T-cell (primary cell): ENCODE data around the gene KIF4A. TPM values are rescaled to one million over a fixed set of nuclear protein-coding genes. Genes with fewer than 3 reads are reported as not detected.

Experiments
- ATAC-seq, 4 experiments: fragments of 200-7000 bp in 3 of 4; fragments of 150-1000 bp in 1 of 4; cut with Tn5 transposase; replicated peaks in 1 of 4; 1 replicate in 3 of 4; 2 replicates in 1 of 4; pipeline ENCODE4 v1.10.0; 2021; ENCODE audit warnings: moderate library complexity in 3 of 4, mild to moderate bottlenecking in 2 of 4, moderate number of reproducible peaks in 1 of 4
- CTCF ChIA-PET, 2 donors: fragments of 300-600 bp; sonication (Branson Sonifier 250); formaldehyde crosslinking; loops; one replicate each; lab custom pipeline; 2022; ENCODE audit warnings: antibody characterized with exemption in 2 of 2; lab: Charles Lee
- POLR2A ChIA-PET, 2 donors: fragments of 300-600 bp; sonication (Branson Sonifier 250); formaldehyde crosslinking; loops; one replicate each; lab custom pipeline; 2022; ENCODE audit warnings: antibody characterized with exemption in 2 of 2; lab: Charles Lee
- DNase-seq, 35 experiments: peaks; one replicate each; pipeline versions ENCODE4 v3.0.0 to v3.0.0-alpha.2; 2013 to 2023
- H3K27ac ChIP-seq: one replicate; pipeline ENCODE4 v1.5.1; 2013; ENCODE audit warnings: low read length
- H3K27me3 ChIP-seq, 2 experiments: replicated peaks in 1 of 2; 1 replicate in 1 of 2; 2 replicates in 1 of 2; pipeline versions ENCODE4 v1.6.1 to v1.7.0; 2013; ENCODE audit warnings: low read length in 1 of 2, mixed read lengths in 1 of 2; ENCODE audit not compliant: control insufficient read depth in 2 of 2, insufficient read depth in 2 of 2; ENCODE audit errors: extremely low read depth in 1 of 2
- H3K36me3 ChIP-seq, 2 donors: 1 replicate in 1 of 2; 2 replicates in 1 of 2; pipeline versions ENCODE4 v1.6.1 to v1.7.0; 2013; ENCODE audit warnings: low read length in 1 of 2; ENCODE audit not compliant: control insufficient read depth in 2 of 2, insufficient read depth in 1 of 2; ENCODE audit errors: extremely low read depth in 1 of 2
- H3K4me1 ChIP-seq, 2 experiments: 1 replicate in 1 of 2; 2 replicates in 1 of 2; pipeline versions ENCODE4 v1.6.1 to v1.7.0; 2013; ENCODE audit warnings: low read length in 2 of 2, mixed read lengths in 1 of 2; ENCODE audit not compliant: insufficient read depth in 2 of 2, control insufficient read depth in 1 of 2; ENCODE audit errors: extremely low read depth in 1 of 2
- H3K4me3 ChIP-seq, 2 donors: 1 replicate in 1 of 2; 2 replicates in 1 of 2; pipeline versions ENCODE4 v1.5.1 to v1.7.0; 2013; ENCODE audit warnings: mild to moderate bottlenecking in 2 of 2, low read length in 1 of 2, moderate library complexity in 1 of 2; ENCODE audit not compliant: control insufficient read depth in 1 of 2; ENCODE audit errors: extremely low read depth in 1 of 2
- H3K9me3 ChIP-seq: 2 replicates; pipeline ENCODE4 v1.7.0; 2013
- H3K27ac Mint-ChIP-seq, 2 donors: one replicate each; pipeline ENCODE4 v1.8.0; 2020 to 2021; ENCODE audit warnings: mild to moderate bottlenecking in 2 of 2, mixed read lengths in 2 of 2
- H3K27me3 Mint-ChIP-seq, 2 donors: one replicate each; pipeline ENCODE4 v1.8.0; 2021 to 2022; ENCODE audit warnings: mixed read lengths in 2 of 2
- H3K36me3 Mint-ChIP-seq: one replicate; pipeline ENCODE4 v1.8.0; 2021; ENCODE audit warnings: mixed read lengths
- H3K4me1 Mint-ChIP-seq, 3 donors: one replicate each; pipeline ENCODE4 v1.8.0; 2020 to 2022; ENCODE audit warnings: mixed read lengths in 3 of 3, mild to moderate bottlenecking in 1 of 3
- H3K4me3 Mint-ChIP-seq, 3 donors: one replicate each; pipeline ENCODE4 v1.8.0; 2020 to 2022; ENCODE audit warnings: mild to moderate bottlenecking in 3 of 3, mixed read lengths in 3 of 3, moderate library complexity in 3 of 3
- H3K9me3 Mint-ChIP-seq, 3 donors: one replicate each; pipeline ENCODE4 v1.8.0; 2020 to 2022; ENCODE audit warnings: mixed read lengths in 3 of 3
- WGBS: methylation state at CpG from one replicate; pipeline ENCODE4 v1.1.5; 2013; ENCODE audit warnings: missing lambda C conversion rate; ENCODE audit not compliant: insufficient coverage; 5-methylcytosine and 5-hydroxymethylcytosine counted together
- total RNA-seq, 35 experiments: library from RNA in 6 of 35; stranded (reverse) in 6 of 35; fragments of 120-200 nt in 1 of 35; gene quantifications; one replicate each; pipeline versions ENCODE4 v1.2.1 to v1.2.4 and lab custom pipeline; 2013 to 2026

Gene KIF4A
- total RNA-seq, 5 donors from 2014 or later (not counting 1 experiment from before 2014, with no cell fraction given), result 0.15 to 0.59 (median 0.35) TPM

DNA sequence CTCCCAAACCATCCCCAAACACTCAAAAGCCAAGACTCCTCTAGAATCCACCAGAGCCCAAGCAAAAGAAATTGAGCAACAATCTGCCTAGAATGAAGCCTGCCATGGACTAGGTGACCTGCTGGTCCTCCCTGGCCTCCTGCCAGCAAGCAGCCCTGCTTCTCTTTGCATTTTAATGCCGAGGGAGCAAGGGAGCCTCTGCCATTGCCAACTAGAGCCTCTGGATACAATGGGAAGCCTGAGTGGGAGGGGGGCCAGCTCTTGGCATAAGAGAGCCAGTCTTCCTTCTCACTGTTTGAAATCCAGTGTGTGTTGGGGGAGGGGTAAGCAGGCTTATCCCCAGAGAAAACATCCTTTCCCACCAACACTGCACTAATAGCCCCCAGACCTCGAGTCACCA lies 131.7 kb downstream of the KIF4A start:
- Histone ChIP-seq H3K9me3 (no peaks in the 10 kb centered on the region), H3K4me1 (no peaks in the 10 kb centered on the region), H3K4me3 (no peak overlapping the region), H3K27ac (no peak overlapping the region), H3K27me3 (no peaks in the 10 kb centered on the region), H3K36me3 (no peaks in the 10 kb centered on the region)
- ChIA-PET CTCF (no interaction called here), POLR2A (interaction anchor here in 1 of 2 donors (0.6 kb wide), 1 partner anchor 35 kb away, joined by 4 read pairs; no protein-coding TSS in a partner anchor)
- no CpG with 5 or more reads among the region's 2 CpGs for WGBS
- DNase-seq (no peak), ATAC-seq (no peak)
- Mint-ChIP-seq H3K4me1 (no peaks in the 10 kb centered on the region), H3K36me3 (no peaks in the 10 kb centered on the region), H3K27me3 (peaks cover 2 to 12% of the 10 kb centered on the region in 2 donors), H3K27ac (no peak overlapping the region), H3K9me3 (no peaks in the 10 kb centered on the region), H3K4me3 (no peak overlapping the region)

DNA sequence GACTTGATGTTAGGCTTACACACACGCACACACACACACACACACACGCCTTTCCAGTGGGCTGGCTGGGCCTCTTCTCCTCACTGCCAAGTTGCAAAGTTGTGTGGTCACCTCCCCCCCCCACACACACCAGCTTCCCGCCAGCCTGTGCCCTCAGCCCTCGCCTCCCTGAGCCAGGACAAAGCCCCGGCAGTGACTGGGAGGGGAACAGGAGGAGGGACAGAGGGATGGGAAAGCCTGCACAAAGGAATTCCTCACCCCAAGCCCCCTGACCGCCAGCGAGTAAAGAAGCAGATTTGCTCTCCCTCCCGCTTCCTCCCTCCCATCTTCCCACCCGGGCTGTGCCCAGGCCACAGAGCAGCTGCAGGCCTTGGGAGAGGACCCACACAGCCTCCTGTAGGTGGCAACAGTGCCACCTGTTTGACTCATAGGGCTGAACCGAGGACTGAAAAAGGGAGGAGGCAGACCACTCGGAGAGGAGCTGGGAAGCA lies 133.0 kb downstream of the KIF4A start, which contains the start of gene GDPD2:
Gene GDPD2 (plus strand): TSS at position 464 of the 491 bp plus-strand sequence. CDS start 1,671 bp downstream, outside the sequence.
- H3K27ac ChIP-seq, result no peak within 1 kb of the TSS
- CTCF ChIA-PET, result interaction anchor here in 1 of 2 donors (0.7 kb wide), 1 partner anchor 10 kb away, joined by 4 read pairs; no protein-coding TSS in a partner anchor
- ATAC-seq, result no peak
- H3K27me3 Mint-ChIP-seq, result peaks cover 2 to 12% of the 10 kb centered on the region in 2 donors
- no peaks in the 10 kb centered on the region for H3K27me3 ChIP-seq
- no peaks in the 10 kb centered on the region for H3K36me3 Mint-ChIP-seq
- no peak within 1 kb of the TSS for H3K4me3 Mint-ChIP-seq
- no peak within 1 kb of the TSS for H3K27ac Mint-ChIP-seq
- POLR2A ChIA-PET, result no interaction called here
- H3K4me1 ChIP-seq, result no peaks in the 10 kb centered on the region
- WGBS, result no CpG with 5 or more reads among the region's 11 CpGs
- H3K4me1 Mint-ChIP-seq, result no peaks in the 10 kb centered on the region
- H3K4me3 ChIP-seq, result no peak within 1 kb of the TSS
- no peaks in the 10 kb centered on the region for H3K36me3 ChIP-seq
- DNase-seq, result no peak
- no peaks in the 10 kb centered on the region for H3K9me3 ChIP-seq
- H3K9me3 Mint-ChIP-seq, result no peaks in the 10 kb centered on the region

DNA sequence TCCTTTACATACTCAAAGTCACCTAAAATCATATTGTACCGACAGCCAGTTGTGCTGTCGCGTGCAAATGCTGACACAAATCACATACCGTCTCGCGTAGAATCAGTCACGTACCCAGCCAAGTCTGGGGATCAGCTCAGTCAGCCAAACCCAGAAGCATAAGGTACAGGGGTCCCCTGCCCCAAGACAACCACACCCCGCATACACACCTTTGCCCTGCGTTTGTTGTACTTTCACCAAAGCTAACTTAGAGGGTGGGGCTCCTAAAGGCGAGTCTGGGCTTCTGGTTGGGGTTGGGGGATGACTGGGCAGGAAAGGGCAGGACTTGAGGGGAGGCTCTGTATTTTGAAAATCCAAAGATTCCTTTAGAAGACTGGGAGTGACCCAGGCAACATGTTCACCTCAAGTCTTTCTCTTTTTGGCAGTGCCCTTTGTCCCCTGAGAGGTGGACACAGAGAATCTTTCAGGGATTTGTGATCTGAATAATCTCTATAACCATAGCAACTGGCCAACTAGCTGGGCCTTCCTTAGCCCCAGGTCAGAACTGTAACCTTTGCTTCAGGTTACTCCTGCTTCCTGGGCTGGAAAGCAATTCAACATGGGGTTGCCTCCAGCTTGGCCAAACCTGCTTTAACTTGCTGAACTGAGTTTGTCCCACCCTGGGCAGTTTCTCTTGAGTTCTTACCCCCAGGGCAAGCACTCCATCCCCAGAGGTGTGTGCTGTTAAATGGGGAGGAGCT lies 134.2 kb downstream of the KIF4A start:
- WGBS, result 100% methylated on average over 7 of the region's 10 CpGs
- Mint-ChIP-seq H3K27ac (no peak overlapping the region), H3K4me3 (no peak overlapping the region), H3K36me3 (no peaks in the 10 kb centered on the region), H3K4me1 (no peaks in the 10 kb centered on the region), H3K9me3 (no peaks in the 10 kb centered on the region), H3K27me3 (peaks cover 2 to 15% of the 10 kb centered on the region in 2 donors)
- no peaks in the 10 kb centered on the region for H3K36me3 ChIP-seq
- ChIA-PET CTCF (no interaction called here), POLR2A (no interaction called here)
- no peak for DNase-seq
- ATAC-seq, result no peak
- H3K4me1 ChIP-seq, result no peaks in the 10 kb centered on the region
- no peaks in the 10 kb centered on the region for H3K9me3 ChIP-seq
- H3K4me3 ChIP-seq, result no peak overlapping the region
- H3K27me3 ChIP-seq, result no peaks in the 10 kb centered on the region
- no peak overlapping the region for H3K27ac ChIP-seq

DNA sequence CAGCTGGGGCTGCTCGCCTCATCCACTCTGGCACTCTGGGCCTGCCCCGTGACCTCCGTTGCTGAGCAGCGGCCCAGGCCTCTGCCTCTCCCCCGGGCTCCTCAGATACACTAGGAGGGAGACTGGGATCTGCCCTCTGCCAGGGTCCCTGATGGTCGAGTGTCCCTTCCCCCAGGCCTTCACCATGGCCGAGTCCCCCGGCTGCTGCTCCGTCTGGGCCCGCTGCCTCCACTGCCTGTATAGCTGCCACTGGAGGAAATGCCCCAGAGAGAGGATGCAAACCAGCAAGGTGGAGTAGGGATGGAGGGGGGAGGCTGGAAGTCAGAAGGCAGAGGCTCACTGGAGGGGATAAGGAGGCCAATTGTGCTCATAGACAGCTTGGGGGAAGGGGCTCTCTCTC lies 134.9 kb downstream of the KIF4A start:
- Mint-ChIP-seq H3K27ac (no peak overlapping the region), H3K27me3 (peaks cover 2 to 17% of the 10 kb centered on the region in 2 donors), H3K4me1 (no peaks in the 10 kb centered on the region), H3K36me3 (no peaks in the 10 kb centered on the region), H3K4me3 (no peak overlapping the region), H3K9me3 (no peaks in the 10 kb centered on the region)
- H3K27ac ChIP-seq, result no peak overlapping the region
- H3K9me3 ChIP-seq, result no peaks in the 10 kb centered on the region
- ChIA-PET POLR2A (no interaction called here), CTCF (no interaction called here)
- no CpG with 5 or more reads among the region's 10 CpGs for WGBS
- no peaks in the 10 kb centered on the region for H3K36me3 ChIP-seq
- H3K4me3 ChIP-seq, result no peak overlapping the region
- no peaks in the 10 kb centered on the region for H3K27me3 ChIP-seq
- H3K4me1 ChIP-seq, result no peaks in the 10 kb centered on the region
- ATAC-seq (no peak), DNase-seq (no peak)

DNA sequence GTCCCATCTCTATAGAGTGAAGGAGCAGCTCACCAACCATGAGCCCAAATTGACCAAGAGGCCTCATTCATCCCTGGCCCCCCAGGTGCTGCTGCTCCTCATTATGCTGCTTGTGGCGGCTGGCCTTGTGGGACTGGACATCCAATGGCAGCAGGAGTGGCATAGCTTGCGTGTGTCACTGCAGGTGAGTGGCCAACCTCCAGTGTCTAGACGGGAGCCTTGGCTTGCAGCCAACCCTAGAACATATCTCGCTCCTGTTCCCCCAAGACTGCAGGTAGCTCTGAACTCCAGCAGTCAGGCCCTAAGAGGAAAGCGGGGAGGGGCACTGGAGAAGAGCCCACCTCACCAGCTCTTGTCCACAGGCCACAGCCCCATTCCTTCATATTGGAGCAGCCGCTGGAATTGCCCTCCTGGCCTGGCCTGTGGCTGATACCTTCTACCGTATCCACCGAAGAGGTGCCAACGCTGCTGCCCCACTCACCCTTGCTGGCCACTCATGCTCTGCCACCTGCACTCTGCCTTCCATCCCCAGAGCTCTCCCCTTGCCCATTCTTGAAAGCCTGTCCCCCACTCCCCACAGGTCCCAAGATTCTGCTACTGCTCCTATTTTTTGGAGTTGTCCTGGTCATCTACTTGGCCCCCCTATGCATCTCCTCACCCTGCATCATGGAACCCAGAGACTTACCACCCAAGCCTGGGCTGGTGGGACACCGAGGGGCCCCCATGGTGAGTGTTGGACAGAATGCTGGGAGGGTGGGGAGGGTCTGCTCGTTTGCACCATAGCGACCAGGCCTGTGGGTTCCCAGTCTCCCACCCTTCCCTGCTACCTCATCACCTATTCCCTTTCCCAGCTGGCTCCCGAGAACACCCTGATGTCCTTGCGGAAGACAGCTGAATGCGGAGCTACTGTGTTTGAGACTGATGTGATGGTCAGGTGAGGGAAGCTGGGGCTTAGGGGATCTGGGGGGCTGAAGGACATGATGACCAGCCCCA lies 136.7 kb downstream of the KIF4A start:
- H3K4me3 Mint-ChIP-seq, result no peak overlapping the region
- ATAC-seq (no peak), DNase-seq (no peak)
- POLR2A ChIA-PET, result no interaction called here
- H3K9me3 Mint-ChIP-seq, result no peaks in the 10 kb centered on the region
- no peaks in the 10 kb centered on the region for H3K4me1 ChIP-seq
- H3K27ac Mint-ChIP-seq, result no peak overlapping the region
- 96% methylated on average over 8 of the region's 15 CpGs for WGBS
- no peaks in the 10 kb centered on the region for H3K27me3 ChIP-seq
- no peak overlapping the region for H3K4me3 ChIP-seq
- no peak overlapping the region for H3K27ac ChIP-seq
- CTCF ChIA-PET, result no interaction called here
- H3K9me3 ChIP-seq, result no peaks in the 10 kb centered on the region
- H3K27me3 Mint-ChIP-seq, result peaks cover 2 to 19% of the 10 kb centered on the region in 2 donors
- H3K4me1 Mint-ChIP-seq, result no peaks in the 10 kb centered on the region
- no peaks in the 10 kb centered on the region for H3K36me3 ChIP-seq
- H3K36me3 Mint-ChIP-seq, result no peaks in the 10 kb centered on the region

DNA sequence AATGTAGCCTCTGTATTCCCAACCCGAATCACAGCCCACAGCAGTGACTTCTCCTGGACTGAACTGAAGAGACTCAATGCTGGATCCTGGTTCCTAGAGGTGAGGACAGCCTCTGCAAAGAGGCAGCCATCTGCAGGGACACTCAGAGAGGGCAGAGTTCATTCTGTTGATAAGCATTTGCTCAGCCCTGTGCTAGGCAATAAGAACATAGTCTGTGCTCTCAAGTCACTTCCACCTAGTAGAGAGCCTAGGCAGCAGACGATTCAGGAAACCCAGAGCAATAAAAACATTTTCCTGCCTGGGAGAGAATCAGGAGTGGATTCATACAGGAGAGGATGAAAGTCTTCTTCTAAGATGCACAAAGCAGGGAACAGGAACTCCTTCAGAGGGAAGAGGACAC lies 137.5 kb downstream of the KIF4A start:
- H3K4me3 ChIP-seq, result no peak overlapping the region
- no peaks in the 10 kb centered on the region for H3K36me3 Mint-ChIP-seq
- H3K9me3 ChIP-seq, result no peaks in the 10 kb centered on the region
- ChIA-PET CTCF (no interaction called here), POLR2A (no interaction called here)
- H3K9me3 Mint-ChIP-seq, result no peaks in the 10 kb centered on the region
- H3K4me3 Mint-ChIP-seq, result no peak overlapping the region
- WGBS, result no CpG with 5 or more reads among the region's 2 CpGs
- no peak overlapping the region for H3K27ac ChIP-seq
- H3K4me1 Mint-ChIP-seq, result no peaks in the 10 kb centered on the region
- peaks cover 2 to 15% of the 10 kb centered on the region in 2 donors for H3K27me3 Mint-ChIP-seq
- no peak for DNase-seq
- H3K36me3 ChIP-seq, result no peaks in the 10 kb centered on the region
- H3K4me1 ChIP-seq, result no peaks in the 10 kb centered on the region
- no peak overlapping the region for H3K27ac Mint-ChIP-seq
- H3K27me3 ChIP-seq, result no peaks in the 10 kb centered on the region
- no peak for ATAC-seq
